Endometrium (tissue), 2 donors: Measurements from ENCODE around the gene AP1S1.
"Not testable (repeated sequence)": the region's sequence is repeated elsewhere in the genome, so short reads cannot be mapped to it uniquely, and the experiment has no call there.

ENCODE experiments used
- FAIRE-seq: peaks from 2 replicates; lab custom pipeline; 2012; peaks lifted over from hg19 to GRCh38; lab: Jason Lieb, UNC
- donor health status: control.
- donor health status: control.

Gene AP1S1

GRCh38 chr7:101153969-101154692 is at the start of gene AP1S1:
Gene AP1S1 (plus strand): TSS chr7:101154476. CDS start chr7:101154515, 39 bp downstream.
- FAIRE-seq: no peak

DNA sequence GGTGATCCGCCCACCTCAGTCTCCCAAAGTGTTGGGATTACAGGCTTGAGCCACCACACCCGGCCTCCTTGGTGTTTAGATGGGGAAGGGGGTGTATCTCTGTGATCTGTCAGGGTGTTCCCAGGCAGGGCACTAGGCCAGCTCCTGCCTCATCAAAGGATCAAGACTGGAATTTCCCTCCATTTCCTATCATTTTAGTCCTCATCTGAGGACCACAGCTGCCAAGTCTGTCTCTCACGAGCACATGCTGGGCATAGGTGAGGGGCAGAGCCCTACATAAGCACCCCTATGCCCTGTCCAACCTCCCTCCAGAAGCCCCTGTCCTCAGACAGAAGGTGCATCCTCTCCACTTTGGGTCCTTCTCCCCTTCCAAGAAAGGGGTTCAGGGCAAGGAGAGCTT is 49.5 kb upstream of the AP1S1 start:
- no peak for FAIRE-seq

GRCh38 chr7:101105248-101105647 is 49.0 kb upstream of the AP1S1 start:
- not testable (repeated sequence) for FAIRE-seq

GRCh38 chr7:101106386-101106785 is 47.9 kb upstream of the AP1S1 start:
- FAIRE-seq: no peak

DNA sequence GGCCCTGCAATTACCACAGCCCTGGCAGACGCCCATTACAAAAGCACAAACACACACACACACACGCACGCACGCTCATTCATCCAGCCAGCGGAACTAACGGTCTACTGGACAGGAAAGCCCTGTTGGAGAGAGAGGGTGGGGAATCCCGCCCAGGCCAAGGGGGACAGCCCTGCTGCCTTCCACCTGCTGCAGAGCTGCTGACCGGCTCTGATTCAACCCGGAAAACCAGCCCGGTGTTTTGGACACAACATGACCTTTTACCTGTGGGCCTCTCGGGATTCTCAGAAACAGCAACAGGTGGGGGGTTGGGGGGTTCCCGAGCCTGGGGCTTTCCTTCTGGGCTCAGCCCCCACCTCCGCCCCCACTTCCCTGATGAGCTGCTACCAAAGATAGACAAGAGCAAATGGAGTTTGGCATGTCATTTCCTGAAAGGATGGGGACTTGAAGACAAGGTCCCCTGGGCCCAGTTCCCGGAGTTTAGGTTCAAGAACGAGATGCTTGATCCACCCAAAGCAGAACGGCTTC is 45.9 kb upstream of the AP1S1 start:
- no peak for FAIRE-seq

DNA sequence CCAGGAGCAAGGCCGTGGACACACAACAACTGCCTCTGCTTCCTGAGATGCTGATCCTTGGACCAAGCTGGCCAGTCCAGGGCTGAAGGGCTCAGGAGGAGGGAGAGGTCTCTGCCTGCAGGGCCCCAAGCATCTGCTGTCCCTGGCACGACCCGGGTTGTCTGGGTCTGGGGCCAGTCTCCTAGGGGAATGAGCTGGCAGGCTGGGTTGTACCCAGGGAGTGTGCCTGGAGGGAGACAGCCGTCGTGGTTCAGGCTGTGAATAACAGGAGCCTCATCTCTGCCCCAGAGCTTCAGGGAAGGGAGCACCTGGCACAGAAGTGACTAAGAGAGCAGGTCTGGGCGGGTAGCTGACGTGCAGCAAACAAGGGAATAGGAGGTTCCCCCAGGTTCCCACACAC is 45.3 kb upstream of the AP1S1 start:
- no peak for FAIRE-seq

GRCh38 chr7:101109368-101109767 is 44.9 kb upstream of the AP1S1 start:
- FAIRE-seq: no peak

GRCh38 chr7:101111261-101111660 is 43.0 kb upstream of the AP1S1 start:
- no peak for FAIRE-seq

DNA sequence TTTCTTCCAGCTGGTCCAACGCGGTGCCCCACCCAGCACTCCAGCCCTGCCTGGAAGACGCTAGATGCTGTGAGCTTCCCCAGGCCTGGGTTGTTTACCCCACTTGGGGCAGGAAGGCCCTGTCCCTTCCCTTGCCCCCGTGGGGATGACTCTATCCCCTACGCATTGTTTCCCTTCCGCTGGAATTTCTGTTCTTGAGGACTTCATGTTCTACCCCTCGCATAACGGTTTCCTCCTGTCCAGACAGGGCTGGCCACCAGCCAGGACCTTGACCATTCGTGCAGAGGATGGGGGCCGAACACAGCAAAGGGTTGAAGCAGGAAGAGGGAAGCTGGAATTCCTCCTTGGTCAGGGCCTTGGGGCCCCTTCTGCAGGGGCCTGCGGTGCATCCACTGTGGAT is 42.0 kb upstream of the AP1S1 start:
- no peak for FAIRE-seq

DNA sequence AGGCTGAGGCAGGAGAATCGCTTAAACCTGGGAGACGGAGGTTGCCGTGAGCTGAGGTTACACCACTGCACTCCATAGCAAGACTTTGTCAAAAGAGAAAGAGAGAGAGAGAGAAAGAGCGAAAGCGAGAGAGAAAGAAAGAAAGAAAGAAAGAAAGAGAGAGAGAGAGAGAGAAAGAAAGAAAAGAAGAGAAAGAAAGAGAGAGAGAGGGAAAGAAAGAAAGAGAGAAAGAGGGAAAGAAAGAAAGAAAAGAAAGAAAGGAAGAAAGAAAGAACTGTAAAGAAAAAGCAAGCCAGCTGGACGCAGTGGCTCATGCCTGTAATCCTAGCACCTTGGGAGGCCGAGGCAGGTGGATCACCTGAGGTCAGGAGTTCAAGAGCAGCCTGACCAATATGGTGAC is 41.1 kb upstream of the AP1S1 start:
- not testable (repeated sequence) for FAIRE-seq

DNA sequence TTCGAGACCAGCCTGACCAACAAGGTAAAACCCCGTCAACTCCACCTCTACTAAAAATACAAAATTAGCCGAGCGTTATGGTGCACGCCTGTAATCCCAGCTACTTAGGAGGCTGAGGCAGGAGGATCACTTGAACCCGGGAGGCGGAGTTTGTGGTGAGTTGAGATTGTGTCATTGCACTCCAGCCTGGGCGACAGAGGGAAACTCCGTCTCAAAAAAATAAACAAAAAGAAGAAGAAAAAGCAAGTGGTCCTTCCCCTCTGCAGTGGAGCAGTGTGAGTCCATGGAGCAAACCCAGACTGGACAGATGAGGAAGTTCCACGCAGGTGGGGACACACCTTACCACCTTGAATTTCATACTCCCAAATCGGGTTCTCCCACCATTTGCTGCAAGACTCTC is 40.4 kb upstream of the AP1S1 start:
- no peak for FAIRE-seq

GRCh38 chr7:101114492-101114891 is 39.8 kb upstream of the AP1S1 start:
- FAIRE-seq: no peak

- FAIRE-seq: no peak
Observed at GRCh38 chr7:101115215-101115614, 39.1 kb upstream of the AP1S1 start.

GRCh38 chr7:101116898-101117297 is 37.4 kb upstream of the AP1S1 start:
- FAIRE-seq: no peak

DNA sequence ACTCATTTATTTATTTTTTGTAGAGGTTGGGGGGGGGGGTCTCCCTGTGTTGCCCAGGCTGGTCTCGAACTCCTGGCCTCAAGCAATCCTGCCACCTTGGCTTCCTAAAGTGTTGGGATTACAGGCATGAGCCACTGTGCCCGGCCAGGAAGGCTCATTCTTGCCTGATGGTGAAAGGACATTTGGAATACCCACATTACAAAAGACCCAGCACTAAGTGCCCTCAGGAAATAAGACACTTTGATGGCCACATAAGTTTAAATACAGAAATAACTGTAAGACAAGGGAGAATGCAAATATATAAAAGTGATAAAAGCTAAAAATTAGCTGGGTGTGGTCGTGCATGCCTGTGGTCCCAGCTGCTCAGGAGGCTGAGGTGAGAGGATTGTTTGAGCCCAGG is 35.4 kb upstream of the AP1S1 start:
- no peak for FAIRE-seq

GRCh38 chr7:101119876-101120275 is 34.4 kb upstream of the AP1S1 start:
- no peak for FAIRE-seq

- no peak for FAIRE-seq
Observed at GRCh38 chr7:101120315-101120714, 34.0 kb upstream of the AP1S1 start.

DNA sequence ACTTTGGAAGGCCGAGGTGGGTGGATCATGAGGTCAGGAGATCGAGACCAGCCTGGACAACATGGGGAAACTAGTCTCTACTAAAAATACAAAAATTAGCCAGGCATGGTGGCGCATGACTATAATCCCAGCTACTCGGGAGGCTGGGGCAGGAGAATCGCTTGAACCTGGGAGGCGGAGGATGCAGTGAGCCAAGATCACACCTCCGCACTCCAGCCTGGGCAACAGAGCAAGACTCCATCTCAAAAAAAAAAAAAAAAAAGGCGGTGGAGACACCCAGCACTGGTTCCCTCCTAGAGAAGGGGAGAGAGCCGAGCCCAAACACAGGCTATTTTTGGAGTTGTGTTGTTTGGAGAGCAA is 32.7 kb upstream of the AP1S1 start:
- FAIRE-seq: not testable (repeated sequence)

- no peak for FAIRE-seq
Observed at GRCh38 chr7:101121991-101122932, 32.0 kb upstream of the AP1S1 start.

GRCh38 chr7:101122933-101123702 is 31.2 kb upstream of the AP1S1 start:
- FAIRE-seq: no peak

DNA sequence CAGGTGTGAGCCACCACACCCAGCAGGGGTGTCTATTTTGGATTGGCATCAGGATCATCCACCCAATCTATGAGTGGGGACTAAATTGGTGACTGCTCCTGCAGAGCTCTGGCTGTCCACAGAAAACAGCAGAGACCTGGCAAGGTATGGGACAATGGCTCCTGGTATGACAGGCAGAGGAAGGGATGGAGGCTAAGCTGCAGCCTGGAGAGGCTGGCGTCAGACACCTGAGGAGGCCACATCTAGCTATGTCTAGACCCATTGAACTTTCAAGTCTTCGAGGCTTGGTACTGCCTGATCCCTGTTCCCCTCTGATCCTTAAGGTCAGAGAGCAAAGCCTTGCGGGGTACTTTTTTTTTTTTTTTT is 30.6 kb upstream of the AP1S1 start:
- FAIRE-seq: no peak

DNA sequence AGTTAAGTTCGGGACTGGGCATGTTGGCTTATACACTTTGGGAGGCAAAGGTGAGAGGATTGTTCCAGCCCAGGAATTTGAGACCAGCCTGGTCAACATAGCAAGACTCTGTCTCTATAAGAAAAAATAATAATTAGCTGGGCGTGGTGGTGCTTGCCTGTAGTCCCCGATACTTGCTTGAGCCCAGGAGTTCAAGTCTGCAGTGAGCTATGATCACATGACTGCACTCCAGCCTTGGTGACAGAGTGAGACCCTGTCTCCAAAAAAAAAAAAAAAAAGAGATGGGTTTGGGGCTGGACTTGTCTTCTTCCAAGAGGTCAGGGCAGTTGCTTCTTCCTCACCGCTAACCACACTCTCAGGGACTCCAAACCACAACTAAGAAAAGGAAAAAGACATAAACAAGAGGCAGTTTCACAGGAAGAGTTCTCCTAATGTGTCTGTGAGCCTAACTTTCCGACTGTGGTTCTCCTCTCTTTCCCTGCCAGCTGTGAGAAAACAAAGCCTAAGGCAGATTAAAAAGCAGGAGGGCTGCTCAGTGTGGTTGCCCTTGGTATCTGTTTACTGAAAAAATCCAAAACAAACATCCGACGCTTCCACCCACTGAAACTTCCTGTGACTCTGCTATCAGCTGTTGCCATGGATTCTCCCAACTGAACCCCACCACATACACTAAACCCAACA is 29.8 kb upstream of the AP1S1 start:
- FAIRE-seq: no peak
